B cell (primary cell): ENCODE results near the gene FGF21. TPM values are rescaled to one million over a fixed set of nuclear protein-coding genes. Genes with fewer than 3 reads are reported as not detected.
A peak's percentile ranks its signal among the peaks of the same experiment; 100 is the strongest.

Source experiments
- ATAC-seq: fragments of 200-7000 bp; cut with Tn5 transposase; one replicate; pipeline ENCODE4 v1.10.0; 2021; ENCODE audit warnings: low read depth, mild to moderate bottlenecking, moderate number of reproducible peaks, moderate library complexity
- CTCF ChIA-PET: fragments of 350-600 bp; sonication (Branson Sonifier 250); formaldehyde crosslinking; loops from one replicate; lab custom pipeline; 2021; ENCODE audit warnings: antibody characterized with exemption, inconsistent platforms; lab: Charles Lee
- POLR2A ChIA-PET: fragments of 350-600 bp; sonication (Branson Sonifier 250); formaldehyde crosslinking; loops from one replicate; lab custom pipeline; 2021; ENCODE audit warnings: antibody characterized with exemption; lab: Charles Lee
- DNase-seq: peaks from one replicate; pipeline ENCODE4 v3.0.0; 2013
- H2AFZ ChIP-seq: 2 replicates; pipeline ENCODE4 v1.6.1; 2012; ENCODE audit warnings: mild to moderate bottlenecking, low read depth, low read length; ENCODE audit not compliant: insufficient read depth, poor library complexity, severe bottlenecking
- H3K27ac ChIP-seq, 2 donors: 1 replicate in 1 of 2; 2 replicates in 1 of 2; pipeline ENCODE4 v1.5.1; 2012 to 2013; ENCODE audit warnings: low read length in 2 of 2, mild to moderate bottlenecking in 2 of 2, moderate library complexity in 1 of 2
- H3K27me3 ChIP-seq, 4 experiments: fragments of 200-600 bp in 1 of 4; sonication (generic) in 1 of 4; replicated peaks in 1 of 4; 1 replicate in 2 of 4; 2 replicates in 2 of 4; pipeline versions ENCODE4 v1.6.1 to v1.7.0; 2013 to 2016; ENCODE audit warnings: low read length in 3 of 4, mild to moderate bottlenecking in 2 of 4, mixed read lengths in 1 of 4, moderate library complexity in 1 of 4; ENCODE audit not compliant: insufficient read depth in 4 of 4, control insufficient read depth in 3 of 4; ENCODE audit errors: control extremely low read depth in 1 of 4
- H3K36me3 ChIP-seq, 2 experiments: replicated peaks in 1 of 2; 1 replicate in 1 of 2; 2 replicates in 1 of 2; pipeline versions ENCODE4 v1.6.1 to v1.7.1; 2013; ENCODE audit warnings: low read length in 1 of 2; ENCODE audit not compliant: insufficient read depth in 2 of 2, control insufficient read depth in 1 of 2; ENCODE audit errors: control extremely low read depth in 1 of 2, extremely low read depth in 1 of 2
- H3K4me1 ChIP-seq, 2 donors: fragments of 200-600 bp in 1 of 2; sonication (generic) in 1 of 2; 1 replicate in 1 of 2; 2 replicates in 1 of 2; pipeline versions ENCODE4 v1.5.1 to v1.6.1; 2013 to 2017; ENCODE audit warnings: low read length in 2 of 2; ENCODE audit not compliant: control insufficient read depth in 2 of 2, insufficient read depth in 2 of 2
- H3K4me2 ChIP-seq: replicated peaks from 2 replicates; pipeline ENCODE3; 2012; ENCODE audit warnings: mild to moderate bottlenecking, low read depth, low read length; ENCODE audit not compliant: poor library complexity, severe bottlenecking
- H3K4me3 ChIP-seq, 5 experiments: fragments of 200-600 bp in 1 of 5; sonication (generic) in 1 of 5; 1 replicate in 3 of 5; 2 replicates in 2 of 5; pipeline versions ENCODE4 v1.5.1 to v1.7.0; 2011 to 2016; ENCODE audit warnings: low read length in 4 of 5, mild to moderate bottlenecking in 4 of 5, low read depth in 2 of 5, control low read depth in 1 of 5, moderate library complexity in 1 of 5; ENCODE audit not compliant: insufficient read depth in 1 of 5; ENCODE audit errors: control extremely low read depth in 1 of 5, extremely low read depth in 1 of 5
- H3K79me2 ChIP-seq: fragments of 200-600 bp; sonication (generic); one replicate; pipeline ENCODE4 v1.6.0; 2016; ENCODE audit warnings: low read length; ENCODE audit not compliant: control insufficient read depth, insufficient read depth
- H3K9ac ChIP-seq: fragments of 200-600 bp; sonication (generic); 2 replicates; pipeline ENCODE4 v1.6.1; 2017; ENCODE audit warnings: mild to moderate bottlenecking, low read length, moderate library complexity
- H3K9me3 ChIP-seq, 3 donors: one replicate each; pipeline versions ENCODE4 v1.6.1 to v1.7.1; 2013; ENCODE audit warnings: low read length in 2 of 3; ENCODE audit not compliant: control insufficient read depth in 2 of 3, insufficient read depth in 1 of 3; ENCODE audit errors: control extremely low read depth in 1 of 3
- H4K20me1 ChIP-seq: 2 replicates; pipeline ENCODE4 v1.6.0; 2012; ENCODE audit warnings: mild to moderate bottlenecking, low read length; ENCODE audit not compliant: insufficient read depth, control insufficient read depth, poor library complexity, severe bottlenecking
- H3K27ac Mint-ChIP-seq: one replicate; pipeline ENCODE4 v1.8.0; 2021; ENCODE audit warnings: mixed read lengths
- H3K27me3 Mint-ChIP-seq: one replicate; pipeline ENCODE4 v1.8.0; 2021; ENCODE audit warnings: mixed read lengths
- H3K4me1 Mint-ChIP-seq: one replicate; pipeline ENCODE4 v1.8.0; 2021; ENCODE audit warnings: mixed read lengths
- H3K4me3 Mint-ChIP-seq: one replicate; pipeline ENCODE4 v1.8.0; 2021; ENCODE audit warnings: mixed read lengths
- H3K9me3 Mint-ChIP-seq: one replicate; pipeline ENCODE4 v1.8.0; 2022; ENCODE audit warnings: mixed read lengths; ENCODE audit not compliant: insufficient read depth
- EZH2 ChIP-seq: IDR thresholded peaks from 2 replicates; pipeline ENCODE4 v1.6.1; 2012; ENCODE audit warnings: borderline replicate concordance, low read depth, mild to moderate bottlenecking, moderate library complexity, low read length; ENCODE audit not compliant: insufficient read depth, poor library complexity, severe bottlenecking
- WGBS: methylation state at CpG from one replicate; pipeline ENCODE4 v1.1.5; 2013; ENCODE audit warnings: missing lambda C conversion rate; ENCODE audit not compliant: insufficient coverage; 5-methylcytosine and 5-hydroxymethylcytosine counted together
- intact Hi-C: fragments of 100-400 bp; cut with micrococcal nuclease; formaldehyde crosslinking; loops from one replicate; pipeline ENCODE4 v1.10.0; 2022
- polyA plus RNA-seq: library from polyadenylated mRNA; depleted of rRNA; stranded (reverse); fragments of >200 nt; gene quantifications from 2 replicates; pipeline ENCODE4 v1.2.3, GENCODE V29; 2012
- total RNA-seq, 2 donors: library from RNA; stranded (reverse); fragments of 120-200 nt in 1 of 2; gene quantifications; 1 replicate in 1 of 2; 2 replicates in 1 of 2; pipeline versions ENCODE4 v1.2.3 to v1.2.4, GENCODE V29; 2013 to 2022
- TF ChIP-seq, protein P1 (sequence below): fragments of 200-600 bp; IDR thresholded peaks from one replicate; pipeline ENCODE4 v1.8.0; 2022; ENCODE audit warnings: antibody characterized with exemption, mild to moderate bottlenecking

FGF21 gene
- total and polyA plus RNA-seq, 2 donors (not counting 1 experiment from before 2014, with no cell fraction given): not detected

- Mint-ChIP-seq H3K27me3 (peaks cover 30% of the 10 kb centered on the region), H3K27ac (no peak overlapping the region), H3K4me3 (no peak overlapping the region), H3K9me3 (no peaks in the 10 kb centered on the region), H3K4me1 (peaks cover 15% of the 10 kb centered on the region)
- H3K4me2 ChIP-seq: no peak overlapping the region
- no peak for TF ChIP-seq EZH2
- TF ChIP-seq, protein P1, sequence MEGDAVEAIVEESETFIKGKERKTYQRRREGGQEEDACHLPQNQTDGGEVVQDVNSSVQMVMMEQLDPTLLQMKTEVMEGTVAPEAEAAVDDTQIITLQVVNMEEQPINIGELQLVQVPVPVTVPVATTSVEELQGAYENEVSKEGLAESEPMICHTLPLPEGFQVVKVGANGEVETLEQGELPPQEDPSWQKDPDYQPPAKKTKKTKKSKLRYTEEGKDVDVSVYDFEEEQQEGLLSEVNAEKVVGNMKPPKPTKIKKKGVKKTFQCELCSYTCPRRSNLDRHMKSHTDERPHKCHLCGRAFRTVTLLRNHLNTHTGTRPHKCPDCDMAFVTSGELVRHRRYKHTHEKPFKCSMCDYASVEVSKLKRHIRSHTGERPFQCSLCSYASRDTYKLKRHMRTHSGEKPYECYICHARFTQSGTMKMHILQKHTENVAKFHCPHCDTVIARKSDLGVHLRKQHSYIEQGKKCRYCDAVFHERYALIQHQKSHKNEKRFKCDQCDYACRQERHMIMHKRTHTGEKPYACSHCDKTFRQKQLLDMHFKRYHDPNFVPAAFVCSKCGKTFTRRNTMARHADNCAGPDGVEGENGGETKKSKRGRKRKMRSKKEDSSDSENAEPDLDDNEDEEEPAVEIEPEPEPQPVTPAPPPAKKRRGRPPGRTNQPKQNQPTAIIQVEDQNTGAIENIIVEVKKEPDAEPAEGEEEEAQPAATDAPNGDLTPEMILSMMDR: no peak
- peaks cover 16 to 25% of the 10 kb centered on the region in 2 donors for H3K4me1 ChIP-seq
- H3K79me2 ChIP-seq: no peaks in the 10 kb centered on the region
- H3K27ac ChIP-seq: no peak overlapping the region
- peaks cover 0 to 56% (median 21%) of the 10 kb centered on the region in 4 experiments for H3K27me3 ChIP-seq
- ATAC-seq (peak; percentile 66), DNase-seq (peak; percentile 68)
- H3K9me3 ChIP-seq: peaks cover 0 to 43% (median 0%) of the 10 kb centered on the region in 3 donors
- WGBS: 36% methylated on average over 29 of the region's 33 CpGs
- intact Hi-C loops: loop anchor here (1.0 kb wide), 1 partner anchor 31 kb away; no protein-coding TSS in a partner anchor
- ChIA-PET CTCF (no interaction called here), POLR2A (no interaction called here)
- H3K4me3 ChIP-seq: no peak overlapping the region
- H4K20me1 ChIP-seq: no peaks in the 10 kb centered on the region
- no peaks in the 10 kb centered on the region for H3K36me3 ChIP-seq
- H2AFZ ChIP-seq: no peak overlapping the region
- H3K9ac ChIP-seq: no peak overlapping the region
Measured at GRCh38 chr19:48745208-48745995, 9.9 kb upstream of the FGF21 start.

- ATAC-seq (no peak), DNase-seq (no peak)
- Histone ChIP-seq H3K9me3 (peaks cover 0 to 38% (median 0%) of the 10 kb centered on the region in 3 donors), H3K79me2 (no peaks in the 10 kb centered on the region), H3K4me2 (no peak overlapping the region), H3K4me1 (peaks cover 14 to 18% of the 10 kb centered on the region in 2 donors), H3K27ac (no peak overlapping the region), H3K36me3 (no peaks in the 10 kb centered on the region), H3K27me3 (peaks cover 0 to 55% (median 17%) of the 10 kb centered on the region in 4 experiments), H3K4me3 (no peak overlapping the region), H4K20me1 (no peaks in the 10 kb centered on the region), H3K9ac (no peak overlapping the region), H2AFZ (no peak overlapping the region)
- Mint-ChIP-seq H3K4me3 (no peak overlapping the region), H3K27me3 (peaks cover 32% of the 10 kb centered on the region), H3K4me1 (peaks cover 14% of the 10 kb centered on the region), H3K9me3 (no peaks in the 10 kb centered on the region), H3K27ac (no peak overlapping the region)
- intact Hi-C loops: no loop called here
- POLR2A ChIA-PET: no interaction called here
- WGBS: 90% methylated on average over 8 of the region's 8 CpGs
- CTCF ChIA-PET: no interaction called here
- TF ChIP-seq, protein P1: no peak
- TF ChIP-seq EZH2: no peak
Measured at GRCh38 chr19:48746110-48746509, 9.2 kb upstream of the FGF21 start.
